GM12892 (cell line): ENCODE results near the gene TFB1M.

Experiments used
- POLR2A ChIP-seq: IDR thresholded peaks from 2 replicates; pipeline ENCODE4 v1.6.1; 2011; ENCODE audit warnings: low read depth, low read length, control low read depth
- POLR2AphosphoS5 ChIP-seq: IDR thresholded peaks from 2 replicates; pipeline ENCODE4 v1.6.1; 2011; ENCODE audit warnings: low read depth, low read length, control low read depth

DNA sequence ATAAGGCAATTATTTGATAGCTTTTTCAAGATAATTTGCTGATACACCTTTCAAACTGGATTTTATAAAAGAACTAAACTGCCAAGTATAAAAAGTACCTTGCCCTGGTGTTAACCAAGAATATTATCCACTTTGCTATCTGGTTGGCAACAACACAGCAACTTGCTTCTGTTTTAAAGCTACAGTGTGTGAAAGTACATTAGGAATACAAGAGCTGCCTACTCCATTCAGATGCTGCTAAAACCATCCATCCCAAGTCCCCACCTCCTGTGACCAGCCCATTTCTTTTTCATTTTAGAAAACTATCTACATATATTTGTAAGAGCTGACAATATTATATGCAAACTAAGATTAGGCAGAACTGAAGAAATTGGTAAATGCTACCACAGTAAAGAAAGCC is 37.6 kb downstream of the TFB1M start:
- TF ChIP-seq POLR2AphosphoS5 (no peak), POLR2A (no peak)
